HG03025 (cell line): ENCODE measurements around the gene EIF4E1B.
"Not testable (repeated sequence)": the region's sequence is repeated elsewhere in the genome, so short reads cannot be mapped to it uniquely, and the experiment has no call there.

Experiments
- ATAC-seq: cut with Tn5 transposase; IDR thresholded peaks from one replicate; pipeline ENCODE4 v1.9.1; 2021; ENCODE audit warnings: mild to moderate bottlenecking, moderate library complexity; ENCODE audit not compliant: unreplicated experiment, low FRiP score

The EIF4E1B gene, protein sequence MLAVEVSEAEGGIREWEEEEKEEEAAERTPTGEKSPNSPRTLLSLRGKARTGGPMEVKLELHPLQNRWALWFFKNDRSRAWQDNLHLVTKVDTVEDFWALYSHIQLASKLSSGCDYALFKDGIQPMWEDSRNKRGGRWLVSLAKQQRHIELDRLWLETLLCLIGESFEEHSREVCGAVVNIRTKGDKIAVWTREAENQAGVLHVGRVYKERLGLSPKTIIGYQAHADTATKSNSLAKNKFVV

GRCh38 chr5:176629853-176630680 lies at the start of gene EIF4E1B, which contains the start of gene SNCB:
EIF4E1B (plus strand) TSS chr5:176630675; CDS start chr5:176642788, 12,113 bp downstream.
SNCB (minus strand) TSS chr5:176630534; CDS start chr5:176629654, 880 bp downstream.
- ATAC-seq: no peak

GRCh38 chr5:176581361-176581760 lies 49.1 kb upstream of the EIF4E1B start:
- ATAC-seq: no peak

DNA sequence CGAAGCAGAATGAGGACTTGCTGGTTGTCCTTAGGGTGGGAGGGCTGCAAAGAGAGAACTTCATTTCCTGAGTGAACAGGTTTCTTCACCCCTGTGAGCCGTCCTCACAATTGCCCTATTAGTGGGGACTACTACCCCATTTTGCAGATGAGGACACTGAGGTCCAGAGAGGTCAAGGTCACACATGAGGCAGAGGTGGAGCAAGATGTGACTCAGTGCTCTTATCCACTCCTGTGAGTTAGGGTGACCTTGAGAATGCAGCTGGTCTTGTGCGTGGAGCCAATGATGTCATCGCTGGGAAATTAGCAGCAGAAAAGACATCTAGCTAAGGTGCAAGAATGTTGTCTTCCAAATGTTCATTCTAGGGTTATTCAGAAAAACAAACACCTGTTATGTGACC lies 47.4 kb upstream of the EIF4E1B start:
- ATAC-seq: no peak

DNA sequence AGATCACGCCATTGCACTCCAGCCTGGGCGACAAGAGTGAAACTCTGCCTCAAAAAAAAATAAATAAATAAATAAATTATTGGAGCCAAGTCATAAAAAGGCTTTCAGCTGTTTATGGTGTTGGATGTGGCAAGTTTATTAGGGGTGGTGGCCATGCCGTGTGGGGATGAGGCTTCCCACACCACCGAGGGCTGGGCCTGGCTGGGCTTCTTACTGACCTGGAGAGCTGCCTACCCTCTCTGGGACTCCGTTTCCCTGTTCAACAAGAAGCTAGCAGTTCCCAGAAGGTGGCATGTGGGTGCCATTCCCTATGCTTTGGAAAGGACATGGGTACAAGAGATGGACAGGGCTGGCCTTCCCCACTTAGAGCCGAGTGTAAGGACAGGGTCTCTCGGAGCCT lies 43.1 kb upstream of the EIF4E1B start:
- no peak for ATAC-seq

DNA sequence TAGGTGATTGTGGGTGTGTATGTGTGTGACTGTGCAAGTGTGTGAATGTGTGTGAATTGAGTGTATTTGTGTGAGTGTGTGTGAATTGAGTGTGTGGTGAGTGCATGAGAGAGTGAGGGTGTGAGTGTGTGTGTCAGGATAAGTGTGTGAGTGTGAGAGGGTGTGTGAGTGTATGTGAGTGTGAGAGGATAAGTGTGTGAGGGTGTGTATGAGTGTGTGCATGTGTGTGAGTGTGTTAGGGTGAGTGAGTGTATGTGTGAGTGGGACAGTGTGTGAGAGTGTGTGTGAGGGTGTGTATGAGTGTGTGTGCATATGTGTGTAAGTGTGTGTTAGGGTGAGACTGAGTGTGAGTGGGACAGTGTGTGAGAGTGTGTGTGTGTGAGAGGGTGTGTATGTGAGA lies 42.2 kb upstream of the EIF4E1B start:
- no peak for ATAC-seq

DNA sequence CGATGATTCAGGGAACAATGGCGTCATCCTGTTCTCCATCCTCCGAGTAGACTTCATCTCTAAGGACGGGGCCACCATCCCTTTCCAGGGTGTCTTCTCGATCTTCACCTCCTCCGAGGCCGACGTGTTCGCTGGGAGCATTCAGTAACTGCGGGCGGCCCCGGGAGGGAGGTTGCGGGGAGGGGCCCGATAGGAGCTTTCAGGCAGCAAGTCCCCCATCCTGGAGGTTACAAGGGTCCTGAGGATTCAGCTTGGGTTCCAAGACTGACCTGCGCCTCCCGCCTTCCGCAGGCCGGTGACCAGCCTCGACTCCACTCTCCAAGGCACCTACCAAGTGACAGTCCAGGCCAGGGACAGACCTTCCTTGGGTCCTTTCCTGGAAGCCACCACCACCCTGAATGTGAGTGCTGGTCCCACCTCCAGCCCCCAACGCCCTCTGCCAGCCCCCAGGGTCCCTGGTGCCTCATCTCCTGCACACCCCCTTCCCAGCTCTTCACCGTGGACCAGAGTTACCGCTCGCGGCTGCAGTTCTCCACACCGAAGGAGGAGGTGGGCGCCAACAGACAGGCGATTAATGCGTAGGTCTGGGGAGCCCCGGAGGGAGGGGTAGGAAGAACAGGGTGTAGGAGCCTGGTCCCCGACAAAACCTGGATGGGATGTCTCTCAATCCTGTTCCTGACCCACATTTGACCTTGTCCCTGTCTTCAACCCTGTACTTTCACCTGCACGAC lies 41.3 kb upstream of the EIF4E1B start:
- no peak for ATAC-seq

DNA sequence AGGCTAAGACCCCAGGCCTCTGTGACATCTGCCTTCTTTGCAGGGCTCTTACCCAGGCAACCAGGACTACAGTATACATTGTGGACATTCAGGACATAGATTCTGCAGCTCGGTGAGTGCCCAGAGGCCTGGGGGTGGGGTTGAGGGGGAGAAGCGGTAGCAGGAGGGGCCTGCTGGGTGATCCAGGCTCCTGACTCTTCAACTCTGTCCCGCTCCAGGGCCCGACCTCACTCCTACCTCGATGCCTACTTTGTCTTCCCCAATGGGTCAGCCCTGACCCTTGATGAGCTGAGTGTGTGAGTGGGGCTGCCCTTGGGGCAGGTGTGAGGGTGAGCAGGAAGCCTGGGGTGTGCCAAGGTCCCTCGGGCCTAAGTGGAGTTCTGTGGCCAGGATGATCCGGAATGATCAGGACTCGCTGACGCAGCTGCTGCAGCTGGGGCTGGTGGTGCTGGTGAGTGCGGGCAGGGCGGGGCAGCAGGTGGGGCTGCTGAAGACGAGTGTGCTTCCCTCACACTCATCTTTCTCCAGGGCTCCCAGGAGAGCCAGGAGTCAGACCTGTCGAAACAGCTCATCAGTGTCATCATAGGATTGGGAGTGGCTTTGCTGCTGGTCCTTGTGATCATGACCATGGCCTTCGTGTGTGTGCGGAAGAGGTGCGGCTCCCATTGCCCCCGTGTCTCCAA lies 40.3 kb upstream of the EIF4E1B start:
- ATAC-seq: no peak

DNA sequence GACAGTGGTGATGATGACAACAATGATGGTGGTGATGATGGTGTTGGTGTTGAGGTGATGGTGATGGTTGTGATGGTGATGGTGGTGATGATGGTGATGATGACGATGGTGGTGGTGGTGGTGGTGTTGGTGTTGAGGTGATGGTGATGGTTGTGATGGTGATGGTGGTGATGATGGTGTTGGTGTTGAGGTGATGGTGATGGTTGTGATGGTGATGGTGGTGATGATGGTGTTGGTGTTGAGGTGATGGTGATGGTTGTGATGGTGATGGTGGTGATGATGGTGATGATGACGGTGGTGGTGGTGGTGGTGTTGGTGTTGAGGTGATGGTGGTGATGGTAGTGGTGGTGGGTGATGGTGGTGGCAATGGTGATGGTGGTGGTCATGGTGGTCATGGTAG lies 38.8 kb upstream of the EIF4E1B start:
- not testable (repeated sequence) for ATAC-seq

- ATAC-seq: no peak
Observed at GRCh38 chr5:176592573-176592972, 37.9 kb upstream of the EIF4E1B start.

GRCh38 chr5:176593273-176593869 lies 37.1 kb upstream of the EIF4E1B start:
- ATAC-seq: no peak

DNA sequence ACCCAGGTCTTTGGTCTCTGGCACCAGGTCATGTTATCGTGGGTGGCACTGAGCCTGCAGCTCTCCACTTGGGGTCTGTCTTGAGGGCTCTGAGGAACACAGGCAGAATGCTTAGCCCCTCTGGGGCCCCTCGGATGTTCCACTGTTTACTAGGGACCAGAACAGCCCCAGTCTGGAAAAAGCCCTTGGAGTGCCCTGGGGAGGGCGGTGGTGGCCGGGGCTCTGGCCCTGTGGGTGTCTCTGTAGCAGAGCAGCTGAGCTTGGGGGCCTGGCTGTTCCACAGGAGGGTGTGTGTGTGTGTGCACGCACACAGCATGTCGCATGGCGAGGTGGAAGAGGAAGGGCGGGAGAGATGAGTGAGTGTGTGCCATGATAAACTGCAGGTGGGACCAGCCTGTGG lies 35.9 kb upstream of the EIF4E1B start:
- no peak for ATAC-seq

GRCh38 chr5:176595386-176595943 lies 35.0 kb upstream of the EIF4E1B start:
- no peak for ATAC-seq

DNA sequence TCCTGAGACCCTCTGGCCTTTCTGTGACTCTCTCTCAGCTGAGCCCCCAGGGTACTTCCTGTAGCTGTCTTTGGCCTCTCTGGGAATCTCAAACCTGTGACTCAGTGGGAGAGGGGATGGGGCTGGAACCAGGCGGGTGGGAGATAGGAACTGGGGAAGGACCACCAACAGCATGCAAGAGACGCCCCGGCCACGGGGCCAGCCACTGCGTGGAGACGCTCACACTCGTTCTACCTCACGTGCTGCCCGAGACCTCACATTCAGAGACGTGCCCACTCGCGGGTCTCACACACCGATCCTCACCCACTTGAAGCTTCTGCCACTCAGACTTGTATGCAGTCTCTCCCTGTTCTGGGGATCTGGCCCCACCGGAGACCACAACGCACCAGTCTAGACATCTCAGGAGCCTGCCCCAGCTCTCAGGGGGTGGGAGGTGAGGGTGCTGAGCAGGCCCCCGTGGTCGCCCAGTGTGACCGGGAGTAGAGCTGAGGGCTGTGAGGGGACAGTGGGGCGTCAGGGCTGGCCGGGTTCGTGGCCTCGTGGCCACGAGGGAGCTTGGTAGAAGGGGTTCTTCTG lies 34.3 kb upstream of the EIF4E1B start:
- ATAC-seq: no peak

DNA sequence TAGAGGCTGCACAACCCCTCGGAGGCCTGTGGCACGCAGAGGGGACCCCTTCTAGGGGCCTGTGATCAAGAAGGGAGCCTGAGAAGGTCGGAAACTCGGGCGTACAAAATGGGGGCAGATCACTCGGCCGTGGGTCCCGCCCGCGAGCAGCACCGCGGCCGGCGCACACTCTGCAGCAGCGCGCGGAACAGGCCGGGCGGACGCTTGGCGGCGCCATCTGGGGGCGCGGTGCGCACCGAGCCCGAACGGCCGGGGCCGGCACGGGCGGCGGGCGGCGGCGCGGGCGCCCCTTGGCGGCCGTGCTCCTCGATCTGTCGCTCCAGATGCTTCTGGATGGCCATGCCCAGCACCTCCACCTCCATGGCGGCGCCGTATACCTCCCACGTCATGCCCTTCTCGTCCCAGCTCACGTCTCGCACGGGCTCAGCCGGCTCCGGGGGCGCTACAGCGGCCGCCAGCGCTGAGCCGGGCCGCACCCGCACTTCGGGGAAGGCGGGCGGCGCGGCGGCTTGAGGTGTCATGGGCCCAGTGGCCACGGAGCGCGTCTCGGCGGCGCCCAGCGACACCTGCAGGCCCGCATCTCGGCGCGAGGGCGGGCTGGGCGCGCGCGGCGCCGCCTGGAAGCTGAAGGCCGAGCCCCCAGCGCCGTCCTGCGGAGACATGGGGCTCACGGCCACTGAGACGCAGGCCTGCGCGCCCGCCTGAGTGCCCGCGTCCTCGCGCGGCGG lies 33.6 kb upstream of the EIF4E1B start:
- ATAC-seq: no peak

GRCh38 chr5:176597417-176598389 lies 32.8 kb upstream of the EIF4E1B start:
- ATAC-seq: no peak

DNA sequence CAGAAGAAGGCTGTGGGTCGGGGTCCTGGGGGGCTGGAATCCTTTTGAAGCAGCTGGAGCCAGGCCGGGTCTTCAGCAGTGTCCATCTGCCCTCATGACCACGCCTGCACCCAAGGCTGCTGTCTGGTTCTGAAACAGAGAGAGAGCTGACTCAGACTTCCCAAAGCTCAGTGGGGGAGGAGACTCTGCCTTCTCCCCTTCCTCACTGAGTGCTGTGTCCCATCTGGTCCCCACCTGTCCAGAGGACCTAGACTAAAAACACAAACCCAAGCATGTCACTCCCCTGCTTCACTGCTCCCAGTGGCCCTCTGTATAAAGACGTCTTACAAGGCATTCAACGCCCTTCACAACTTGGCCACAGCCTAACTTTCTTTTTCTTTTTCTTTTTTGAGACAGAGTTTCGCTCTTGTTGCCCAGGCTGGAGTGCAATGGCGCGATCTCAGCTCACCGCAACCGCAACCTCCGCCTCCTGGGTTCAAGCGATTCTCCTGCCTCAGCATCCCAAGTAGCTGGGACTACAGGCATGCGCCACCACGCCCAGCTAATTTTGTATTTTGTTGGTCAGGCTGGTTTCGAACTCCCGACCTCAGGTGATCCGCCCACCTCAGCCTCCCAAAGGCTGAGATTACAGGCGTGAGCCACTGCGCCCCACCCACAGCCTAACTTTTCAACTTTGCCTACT lies 30.6 kb upstream of the EIF4E1B start:
- ATAC-seq: not testable (repeated sequence)

- no peak for ATAC-seq
Observed at GRCh38 chr5:176601901-176602482, 28.5 kb upstream of the EIF4E1B start.
